Fibroblast of skin of abdomen (primary cell): Measurements from ENCODE around the gene GCC2.
"Not testable (repeated sequence)": the region's sequence is repeated elsewhere in the genome, so short reads cannot be mapped to it uniquely, and the experiment has no call there.

Experiments used
- DNase-seq: peaks from one replicate; pipeline ENCODE4 v3.0.0-alpha.2; 2013

Gene GCC2

DNA sequence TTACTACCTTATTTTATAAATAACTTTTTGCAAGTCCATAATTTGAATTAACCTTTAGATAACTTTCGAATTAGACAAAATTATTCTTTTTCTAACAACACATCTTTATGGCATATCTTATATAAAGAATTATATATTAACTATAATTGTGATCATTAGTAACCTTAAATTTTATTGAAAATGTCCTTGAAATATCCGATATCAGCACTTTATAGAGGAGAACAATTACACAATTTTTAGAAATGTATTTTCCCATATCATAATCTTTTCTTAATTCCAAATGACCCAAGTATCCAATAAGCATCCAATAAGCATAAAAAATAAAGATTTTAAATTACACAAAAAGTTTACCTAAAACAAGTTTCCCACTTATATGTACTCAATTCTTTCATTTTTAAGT is 7.3 kb upstream of the GCC2 start:
- no peak for DNase-seq

DNA sequence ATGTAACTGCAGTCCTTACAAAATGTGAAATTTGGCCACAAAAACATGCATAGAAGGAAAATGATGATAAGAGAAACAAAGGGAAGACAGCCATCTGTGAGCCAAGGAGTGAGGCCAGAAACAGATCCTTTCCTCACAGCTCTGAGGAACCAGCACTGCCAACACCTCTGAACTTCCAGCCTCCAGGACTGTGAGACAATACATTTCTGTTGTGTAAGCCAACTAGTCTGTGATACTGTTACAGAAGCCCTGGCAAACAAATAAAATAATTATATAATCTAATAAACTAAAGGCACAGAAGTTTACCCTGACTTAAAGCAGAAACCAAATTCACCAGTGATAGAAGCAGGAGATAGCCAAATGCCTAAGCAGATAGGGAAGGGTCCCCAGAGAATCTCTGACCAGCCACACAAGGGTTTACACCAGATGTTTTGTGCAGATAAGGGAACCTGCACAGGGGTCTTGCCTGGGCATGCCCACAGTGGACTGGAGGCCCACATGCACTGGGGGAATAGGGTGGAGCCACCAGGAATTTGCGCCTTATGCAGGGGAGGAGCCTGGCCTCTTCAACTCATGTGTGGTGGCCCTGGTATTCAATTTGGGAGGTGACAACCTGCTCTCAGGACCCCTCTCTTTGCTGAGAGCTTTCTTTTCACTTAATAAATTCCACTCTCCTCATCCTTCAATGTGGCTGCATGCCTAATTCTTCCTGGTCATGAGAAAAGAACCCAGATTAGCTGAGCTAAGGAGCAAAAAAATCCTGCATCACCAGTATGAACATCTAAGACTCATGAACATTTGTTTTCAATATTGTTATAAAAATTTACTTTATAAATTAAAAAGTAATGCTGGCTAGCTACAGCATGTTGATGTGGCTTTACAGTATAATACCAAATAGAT is 3.8 kb upstream of the GCC2 start:
- DNase-seq, result peak; percentile 23

DNA sequence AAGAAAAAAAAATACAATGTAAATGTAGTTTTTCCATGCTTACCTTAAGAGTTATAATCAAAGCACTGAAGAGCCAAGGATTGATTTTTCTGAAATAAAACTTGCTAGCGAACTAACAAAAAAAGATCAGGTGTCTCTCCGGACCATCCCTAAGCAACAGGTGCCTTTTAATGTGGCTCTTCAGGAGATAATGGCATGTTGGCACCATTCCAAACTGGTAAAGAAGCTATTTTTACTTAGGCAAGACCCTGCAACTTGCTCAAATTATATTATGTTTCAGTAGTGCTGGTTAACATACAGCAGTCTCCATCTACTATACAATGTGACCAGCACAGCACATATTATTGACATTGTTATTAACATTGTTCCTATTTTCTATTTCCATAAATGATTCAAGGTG is 2.3 kb upstream of the GCC2 start:
- DNase-seq, result no peak

DNA sequence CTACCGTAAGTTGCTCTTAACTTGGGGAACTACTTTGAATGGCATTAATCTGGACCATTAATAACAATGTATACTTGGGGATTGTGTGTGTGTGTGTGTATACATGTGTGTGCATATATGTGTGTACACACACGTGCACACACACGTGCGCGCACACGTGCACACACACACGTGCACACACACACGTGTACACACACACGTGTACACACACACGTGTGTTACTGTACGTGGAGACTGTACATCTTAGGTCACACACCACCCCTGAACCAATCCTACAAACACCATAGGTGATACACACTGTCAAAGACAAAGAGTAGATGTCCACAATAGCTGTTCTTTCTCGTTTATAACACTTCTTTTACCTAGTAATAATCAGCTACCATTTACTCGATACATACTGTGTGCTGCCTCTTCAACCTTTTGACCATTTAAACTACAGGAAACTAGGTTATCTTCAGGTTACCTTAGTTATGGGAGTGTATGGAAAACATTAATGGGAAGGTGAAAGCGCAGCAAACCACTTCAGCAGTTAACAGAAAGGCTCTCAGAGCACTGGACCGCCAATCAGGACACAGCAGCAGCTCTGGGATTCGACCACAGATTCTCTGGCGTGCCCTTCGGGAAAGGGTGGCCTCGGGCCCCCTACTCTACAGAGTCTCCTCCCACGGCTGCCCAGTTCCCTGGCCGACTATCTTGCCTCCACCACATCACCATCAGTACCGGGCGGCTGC is 894 bp upstream of the GCC2 start:
- no peak for DNase-seq

DNA sequence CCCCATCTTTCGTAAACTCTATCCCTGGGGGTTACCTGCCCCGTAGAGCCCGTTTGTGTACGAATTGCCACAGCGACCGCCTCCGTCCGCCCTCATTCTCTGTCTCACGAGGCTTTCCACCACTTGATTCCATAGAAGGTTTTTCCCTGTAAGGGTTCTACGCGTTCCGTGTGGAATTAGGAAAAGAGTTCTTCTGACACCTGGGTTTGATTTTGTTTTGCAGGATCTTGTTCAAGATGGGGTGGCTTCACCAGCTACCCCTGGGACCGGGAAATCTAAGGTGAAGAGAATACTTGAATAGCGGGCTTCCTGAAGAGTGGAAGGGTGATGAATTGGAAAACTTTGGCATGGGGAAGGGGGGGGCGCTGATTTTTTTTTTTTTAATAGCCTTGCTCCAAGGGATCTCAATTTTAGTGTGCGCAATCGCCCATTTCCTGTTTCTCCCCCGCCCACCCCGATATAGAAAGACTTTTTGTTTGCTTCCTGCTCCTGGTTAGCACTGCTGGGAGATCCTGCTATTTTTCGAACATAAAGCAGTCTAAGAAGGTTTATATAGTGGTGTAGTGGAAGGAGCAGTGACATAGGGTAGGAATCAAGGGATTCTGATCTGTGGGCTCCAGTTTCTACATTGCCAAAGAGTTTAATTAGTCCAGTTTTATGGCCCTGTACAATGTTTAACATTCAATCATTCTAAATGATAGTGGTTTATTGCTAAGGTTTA is 564 bp downstream of the GCC2 start:
- DNase-seq, result peak; percentile 24

DNA sequence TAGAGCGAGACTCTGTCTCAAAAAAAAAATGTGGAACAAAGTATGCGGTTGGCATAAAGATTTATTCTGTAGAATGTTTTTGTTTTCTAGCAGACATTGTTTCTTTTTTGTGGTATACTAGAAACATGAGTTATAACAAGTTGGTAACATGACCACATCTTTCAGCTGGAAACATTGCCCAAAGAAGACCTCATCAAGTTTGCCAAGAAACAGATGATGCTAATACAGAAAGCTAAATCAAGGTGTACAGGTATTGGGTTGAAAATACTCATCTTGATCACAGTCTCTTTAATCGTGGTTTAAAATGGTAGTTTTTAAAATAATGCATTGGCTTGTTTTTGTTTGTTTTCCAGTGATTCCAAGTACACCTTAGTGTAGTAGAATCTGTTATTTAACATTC is 1.9 kb downstream of the GCC2 start:
- DNase-seq, result no peak

DNA sequence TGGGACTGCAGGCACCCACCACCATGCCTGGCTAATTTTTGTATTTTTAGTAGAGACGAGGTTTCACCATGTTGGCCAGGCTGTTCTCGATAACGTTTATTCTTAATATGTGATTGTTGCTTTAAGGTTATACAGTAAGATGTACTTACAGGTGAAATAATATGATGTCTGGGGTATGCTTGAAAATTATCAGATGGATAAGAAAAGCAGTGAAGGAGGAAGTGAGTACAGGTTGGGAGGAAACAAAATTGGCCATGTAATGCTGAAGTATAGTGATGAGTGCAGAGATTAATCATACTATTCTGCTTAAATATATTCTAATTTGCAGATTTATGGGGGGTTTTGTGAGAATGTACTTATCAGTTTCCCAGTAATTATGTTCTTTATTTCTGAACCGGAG is 3.0 kb downstream of the GCC2 start:
- DNase-seq, result no peak

DNA sequence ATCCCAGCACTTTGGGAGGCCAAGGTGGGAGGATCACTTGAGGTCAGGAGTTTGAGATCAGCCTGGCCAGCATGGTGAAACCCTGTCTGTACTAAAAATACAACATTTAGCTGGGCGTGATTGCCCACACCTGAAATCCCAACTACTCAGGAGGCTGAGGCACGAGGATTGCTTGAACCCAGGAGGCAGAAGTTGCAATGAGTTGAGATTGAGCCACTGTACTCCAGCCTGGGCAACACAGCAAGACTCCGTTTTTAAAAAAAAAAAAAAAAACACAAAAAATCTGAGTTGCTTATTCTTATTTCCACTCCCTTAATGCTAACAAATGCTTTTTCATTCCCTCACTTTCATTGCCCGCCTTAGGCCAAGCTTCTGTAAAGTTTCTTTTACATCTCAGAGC is 4.5 kb downstream of the GCC2 start:
- not testable (repeated sequence) for DNase-seq

DNA sequence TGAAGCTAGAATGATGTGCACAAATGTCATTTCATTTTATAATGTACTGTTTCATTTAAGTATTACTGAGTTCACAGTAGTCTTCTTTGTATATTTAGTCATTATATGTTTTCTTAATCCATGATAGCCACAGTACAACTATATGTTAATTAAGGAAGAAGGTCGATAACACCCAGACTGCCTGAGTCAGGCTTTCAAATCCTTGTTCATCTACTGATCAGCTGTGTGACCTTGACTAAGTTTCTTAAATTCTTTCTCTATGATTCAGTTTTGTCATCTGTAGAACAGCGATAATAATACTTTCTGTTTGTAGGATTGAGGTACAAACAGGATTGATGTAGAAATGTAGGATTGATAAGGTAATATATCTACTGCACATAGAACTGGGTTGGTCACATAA is 5.4 kb downstream of the GCC2 start:
- DNase-seq, result no peak

DNA sequence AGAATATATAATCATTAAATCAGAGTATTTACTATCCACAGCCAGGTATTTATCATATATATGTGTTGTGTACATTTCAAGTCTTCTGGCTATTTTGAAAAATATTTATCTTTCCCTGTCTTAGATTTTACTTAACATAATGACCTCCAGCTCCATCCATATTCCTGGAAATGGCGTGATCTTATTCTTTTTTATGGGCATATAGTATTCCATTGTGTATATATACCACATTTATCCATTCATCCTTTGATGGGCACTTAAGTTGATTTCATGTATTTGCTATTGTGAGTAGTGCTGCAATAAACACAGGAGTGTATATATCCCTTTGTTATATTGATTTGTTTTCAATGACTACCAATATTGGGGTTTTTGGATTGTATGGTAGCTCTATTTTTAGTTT is 6.6 kb downstream of the GCC2 start:
- no peak for DNase-seq

DNA sequence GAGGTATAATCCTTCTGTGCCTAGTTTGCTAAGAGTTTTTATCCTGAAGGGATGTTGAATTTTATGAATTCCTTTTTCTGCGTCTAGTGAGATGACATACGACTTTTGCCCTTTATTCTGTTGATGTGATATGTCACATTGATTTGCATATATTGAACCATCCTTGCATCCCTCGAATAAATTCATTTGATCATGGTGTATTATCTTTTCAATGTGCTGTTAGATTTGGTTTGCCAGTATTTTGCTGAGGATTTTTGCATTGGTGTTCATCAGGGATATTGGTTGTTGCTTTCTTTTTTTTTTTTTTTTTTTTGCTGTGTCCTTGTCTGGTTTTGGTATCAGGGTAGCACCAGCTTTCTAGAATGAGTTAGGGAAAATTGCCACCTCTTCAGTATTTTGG is 9.1 kb downstream of the GCC2 start:
- DNase-seq, result no peak

DNA sequence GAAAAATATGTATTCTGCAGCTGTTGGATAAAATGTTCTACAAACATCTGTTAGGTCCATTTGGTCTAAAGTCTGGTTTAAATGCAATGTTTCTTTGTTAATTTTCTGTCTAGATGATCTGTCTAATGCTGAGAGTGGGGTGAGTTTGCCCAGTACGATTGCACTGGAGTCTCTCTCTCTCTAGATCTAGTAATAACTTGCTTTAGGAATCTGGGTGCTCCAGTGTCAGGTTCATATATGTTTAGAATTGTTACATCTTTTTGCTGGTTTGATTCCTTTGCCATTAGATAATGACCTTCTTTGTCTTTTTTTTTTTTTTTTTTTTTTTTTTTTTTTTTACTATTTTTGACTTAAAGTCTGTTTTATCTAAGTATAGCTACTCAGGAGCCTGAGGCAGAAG is 10.4 kb downstream of the GCC2 start:
- no peak for DNase-seq

DNA sequence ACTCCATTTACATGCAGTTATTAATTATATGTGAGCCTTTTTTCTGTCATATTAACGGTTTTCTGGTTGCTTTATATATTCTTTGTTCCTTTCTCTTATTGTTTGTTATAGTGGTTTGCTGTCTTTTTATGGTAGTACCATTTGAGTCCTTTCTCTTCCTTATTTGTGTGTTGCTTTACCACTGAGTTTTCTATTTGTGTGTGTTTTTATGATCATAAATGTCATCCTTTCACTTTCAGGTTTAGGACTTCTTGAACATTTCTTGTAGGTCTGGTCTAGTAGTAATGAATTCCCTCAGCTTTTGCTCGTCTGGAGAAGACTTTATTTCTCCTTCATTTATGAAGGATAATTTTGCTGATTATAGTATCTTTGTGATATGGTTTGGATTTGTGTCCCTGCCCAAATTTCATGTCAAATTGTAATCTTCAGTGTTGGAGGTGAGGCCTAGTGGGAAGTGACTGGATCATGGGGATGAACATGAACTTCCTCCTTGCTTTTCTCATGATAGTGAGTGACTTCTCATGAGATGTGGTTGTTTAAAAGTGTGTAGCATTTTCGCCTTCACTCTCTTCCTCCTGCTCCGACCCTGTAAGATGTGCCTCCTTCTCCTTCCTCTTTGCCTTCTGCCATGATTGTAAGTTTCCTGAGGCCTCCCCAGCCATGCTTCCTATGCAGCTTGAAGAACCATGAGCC is 11.5 kb downstream of the GCC2 start:
- DNase-seq, result no peak

DNA sequence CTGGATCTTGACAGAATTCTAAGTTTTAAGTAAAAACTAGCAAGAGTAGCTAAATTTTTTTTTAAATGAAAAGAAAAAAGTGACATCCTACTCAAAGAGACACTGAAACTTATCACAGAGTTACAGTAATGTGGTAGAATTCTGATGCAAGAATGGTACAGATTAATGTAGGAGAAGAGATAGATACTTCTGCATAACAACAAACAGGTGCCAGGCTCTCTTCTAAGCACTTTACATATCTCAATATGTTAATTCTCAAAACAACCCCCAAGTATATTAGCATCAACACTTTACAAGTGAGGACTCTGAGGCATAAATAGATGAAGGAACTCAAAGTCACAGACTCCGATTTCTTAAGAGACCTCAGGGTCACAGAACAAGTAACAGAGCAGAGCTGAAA is 28.1 kb downstream of the GCC2 start:
- no peak for DNase-seq

DNA sequence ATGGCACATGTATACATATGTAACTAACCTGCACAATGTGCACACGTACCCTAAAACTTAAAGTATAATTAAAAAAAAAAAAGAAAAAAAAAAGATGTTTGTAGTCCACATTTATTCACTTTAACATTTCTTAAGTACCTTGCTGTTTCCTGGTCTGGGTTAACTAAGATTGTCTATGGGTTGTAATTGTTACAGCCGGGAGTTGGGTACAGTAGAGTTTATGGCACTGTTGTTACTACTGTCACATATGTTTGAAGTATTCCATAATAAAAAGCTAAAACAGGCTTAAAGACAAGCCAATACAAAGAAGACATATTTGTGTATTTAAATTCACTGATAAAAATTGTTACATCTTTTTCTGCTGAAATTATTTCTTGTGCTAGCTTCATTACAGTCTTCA is 36.2 kb downstream of the GCC2 start:
- DNase-seq, result no peak

DNA sequence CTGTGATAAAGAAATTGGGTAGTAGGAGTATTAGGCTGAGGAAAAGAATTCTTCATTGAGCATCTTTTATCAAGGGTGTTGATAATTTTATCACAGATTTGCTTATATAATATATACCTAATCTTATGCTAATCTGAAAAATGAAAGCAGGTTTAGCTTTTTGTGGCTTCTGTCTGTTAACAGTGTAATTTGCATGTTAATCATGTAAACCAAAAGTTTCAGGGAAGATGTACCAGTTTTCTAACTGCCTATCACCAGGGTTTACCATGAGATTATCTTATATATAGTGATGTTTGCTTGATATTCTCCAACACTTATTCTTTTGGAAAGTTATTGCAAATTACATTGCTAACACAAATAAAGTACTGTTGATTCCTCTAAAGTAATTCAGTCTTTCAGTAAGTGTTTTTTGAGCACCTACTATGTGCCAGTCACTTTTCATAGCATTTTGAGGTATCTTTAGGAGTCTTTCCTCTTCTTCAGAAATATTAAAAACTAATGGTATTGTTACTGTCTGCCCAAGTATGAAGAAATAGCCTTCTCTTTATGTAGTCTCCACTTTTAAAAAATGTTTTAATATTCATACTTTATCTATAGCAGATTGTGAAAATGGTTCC is 41.6 kb downstream of the GCC2 start:
- DNase-seq, result no peak

DNA sequence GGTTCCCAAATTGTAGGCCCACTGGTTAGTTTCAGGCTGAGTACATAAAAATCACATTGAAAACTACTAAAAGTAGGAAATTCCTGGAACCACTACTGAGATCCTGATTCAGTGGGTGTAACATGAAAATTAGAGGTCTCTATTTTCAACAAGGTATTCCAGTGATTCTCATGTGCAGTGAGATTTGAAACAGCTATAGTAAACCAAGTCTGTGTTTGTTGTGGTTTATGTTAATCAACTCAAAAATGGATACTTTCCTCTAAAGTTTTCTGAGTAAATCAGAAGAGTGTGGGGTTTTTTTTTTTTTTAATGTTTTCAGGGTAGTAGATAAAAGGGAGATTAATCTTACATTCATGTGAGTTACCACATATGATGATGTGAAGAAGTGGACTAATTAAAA is 42.8 kb downstream of the GCC2 start:
- no peak for DNase-seq

DNA sequence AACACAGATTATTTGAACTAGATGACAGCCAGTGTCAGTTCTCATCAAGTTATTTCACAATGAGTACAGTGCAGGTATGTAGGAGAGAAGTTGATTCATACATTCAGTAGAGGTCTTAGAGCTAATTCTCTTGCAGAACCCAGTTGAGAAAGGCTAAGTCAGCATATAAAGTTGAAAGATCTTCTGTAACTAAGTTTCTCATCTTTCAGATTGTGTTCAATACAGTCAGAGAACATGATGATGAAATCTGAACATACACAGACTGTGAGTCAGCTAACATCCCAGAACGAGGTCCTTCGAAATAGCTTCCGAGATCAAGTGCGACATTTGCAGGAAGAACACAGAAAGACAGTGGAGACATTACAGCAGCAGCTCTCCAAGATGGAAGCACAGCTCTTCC is 43.4 kb downstream of the GCC2 start:
- DNase-seq, result peak; percentile 94

DNA sequence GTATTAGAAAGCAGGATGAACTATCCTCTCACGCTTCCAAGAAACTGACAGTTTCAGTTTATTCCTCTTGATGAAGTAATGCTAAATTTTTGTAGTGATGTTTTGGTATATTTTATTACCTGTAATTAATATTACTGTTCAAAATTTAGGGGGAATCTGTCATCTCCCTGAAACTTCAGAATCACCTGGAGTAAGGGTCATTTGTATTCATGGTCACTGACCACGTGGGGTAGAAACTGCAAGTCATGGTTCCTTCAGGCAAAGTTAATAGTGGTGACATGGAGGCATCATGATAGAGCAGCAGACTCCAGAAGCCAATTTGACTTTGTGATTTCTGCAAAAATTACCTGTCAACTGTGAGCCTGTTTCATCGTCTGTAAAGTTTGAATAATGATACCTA is 47.2 kb downstream of the GCC2 start:
- not testable (repeated sequence) for DNase-seq

DNA sequence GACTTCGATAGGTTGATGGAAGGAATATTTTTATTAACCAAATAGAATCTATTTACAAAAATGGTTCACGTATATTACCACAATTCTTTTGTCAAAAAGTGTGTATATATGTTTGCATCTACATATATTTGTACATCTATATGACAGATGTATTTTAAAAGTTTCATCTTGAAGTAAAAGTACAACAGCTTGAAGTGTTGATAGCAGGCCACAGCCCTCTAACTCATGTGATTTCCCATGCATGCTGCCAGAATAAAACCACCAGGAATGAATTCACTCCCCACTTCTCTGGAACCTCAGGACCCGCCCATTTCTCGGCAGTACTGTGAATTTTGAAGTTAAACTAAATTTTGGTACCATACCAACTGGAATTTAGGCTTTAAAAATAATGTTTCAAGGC is 58.6 kb downstream of the GCC2 start:
- DNase-seq, result not testable (repeated sequence)

DNA sequence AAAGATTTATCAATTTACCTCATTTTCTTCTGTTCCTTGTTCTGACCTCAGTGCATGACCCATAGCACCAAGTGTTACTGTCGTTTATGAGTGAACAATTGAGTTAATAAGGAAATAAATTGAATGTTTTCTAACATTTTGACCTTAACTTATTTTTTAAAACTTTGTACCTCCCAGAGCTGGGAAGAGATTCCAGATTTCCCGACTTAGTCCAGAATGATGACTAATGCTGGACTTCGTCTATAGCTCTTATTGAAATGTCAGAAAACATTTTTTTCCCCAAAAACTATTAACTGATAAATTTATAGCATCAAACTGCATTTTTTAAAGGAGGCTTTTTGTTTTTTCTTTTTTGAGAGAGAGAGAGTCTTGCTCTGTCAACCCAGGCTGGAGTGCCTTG is 63.4 kb downstream of the GCC2 start:
- peak; percentile 18 for DNase-seq

DNA sequence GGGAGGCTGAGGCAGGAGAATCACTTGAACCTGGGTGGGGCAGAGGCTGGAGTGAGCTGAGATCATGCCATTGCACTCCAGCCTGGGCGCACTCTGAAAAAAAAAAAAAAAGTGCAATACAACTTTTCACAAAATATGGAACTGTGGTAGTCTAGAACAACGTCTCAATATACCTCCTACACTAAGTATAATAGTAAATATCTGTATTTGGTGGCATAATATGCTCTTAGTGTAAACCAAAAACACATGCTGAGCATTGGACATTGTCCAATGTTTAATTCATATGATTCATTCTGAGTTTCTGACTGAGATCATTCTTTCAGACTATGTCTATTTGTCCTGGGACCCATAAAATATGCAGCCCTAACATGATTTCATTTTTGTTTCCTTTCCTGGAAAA is 65.5 kb downstream of the GCC2 start:
- DNase-seq, result not testable (repeated sequence)
